Gastrocnemius medialis (tissue), 4 donors: ENCODE measurements around the gene CCDC170. TPM values are rescaled to one million over a fixed set of nuclear protein-coding genes. Genes with fewer than 3 reads are reported as not detected.
"Not testable (repeated sequence)": the region's sequence is repeated elsewhere in the genome, so short reads cannot be mapped to it uniquely, and the experiment has no call there.

ENCODE experiments used
- ATAC-seq, 2 donors: fragments of 150-250 bp; one replicate each; pipeline ENCODE4 v1.9.1; 2016
- DNase-seq, 2 donors: peaks; one replicate each; pipeline ENCODE4 v3.0.0-alpha.2; 2019
- H3K27ac ChIP-seq, 4 donors: fragments of 200-600 bp; sonication (generic); 1 replicate in 1 of 4; 2 replicates in 3 of 4; pipeline ENCODE4 v1.5.1; 2016 to 2018; ENCODE audit warnings: mild to moderate bottlenecking in 2 of 4, moderate library complexity in 1 of 4
- H3K27me3 ChIP-seq, 3 donors: fragments of 200-600 bp; sonication (generic) in 2 of 3; 1 replicate in 1 of 3; 2 replicates in 2 of 3; pipeline versions ENCODE4 v1.5.1 to v1.6.0; 2016 to 2019; ENCODE audit warnings: mild to moderate bottlenecking in 1 of 3, moderate library complexity in 1 of 3
- H3K36me3 ChIP-seq, 2 donors: fragments of 200-600 bp; sonication (generic) in 1 of 2; one replicate each; pipeline ENCODE4 v1.5.1; 2017 to 2018
- H3K4me1 ChIP-seq, 2 donors: fragments of 200-600 bp; sonication (generic) in 1 of 2; one replicate each; pipeline ENCODE4 v1.5.1; 2016 to 2017; ENCODE audit warnings: mild to moderate bottlenecking in 2 of 2
- H3K4me3 ChIP-seq, 4 donors: fragments of 200-600 bp; sonication (generic) in 3 of 4; 1 replicate in 1 of 4; 2 replicates in 3 of 4; pipeline ENCODE4 v1.5.1; 2016 to 2019; ENCODE audit warnings: mild to moderate bottlenecking in 2 of 4
- H3K9me3 ChIP-seq, 3 donors: fragments of 200-600 bp; sonication (generic) in 2 of 3; 1 replicate in 1 of 3; 2 replicates in 2 of 3; pipeline ENCODE4 v1.5.1; 2016 to 2019
- CTCF ChIP-seq, 5 experiments: fragments of 450-650 bp in 3 of 5; fragments of 200-600 bp in 2 of 5; sonication (generic) in 2 of 5; IDR thresholded peaks in 4 of 5; conservative IDR thresholded peaks in 1 of 5; 1 replicate in 4 of 5; 2 replicates in 1 of 5; pipeline ENCODE4 v1.5.1; 2016 to 2019; ENCODE audit warnings: antibody characterized with exemption in 5 of 5, mild to moderate bottlenecking in 3 of 5, moderate library complexity in 3 of 5
- POLR2A ChIP-seq, 2 donors: fragments of 450-650 bp; IDR thresholded peaks; one replicate each; pipeline ENCODE4 v1.6.1; 2017; ENCODE audit warnings: antibody characterized with exemption in 2 of 2, mild to moderate bottlenecking in 2 of 2, moderate library complexity in 2 of 2
- in situ Hi-C, 4 donors: fragments of 200-750 bp; cut with MboI; loops; one replicate each; pipeline versions ENCODE4 v1.15.0 to v1.8.0; 2017; ENCODE audit warnings: low sequenced_read_pairs in 4 of 4
- intact Hi-C: fragments of 100-400 bp; cut with DNase I; formaldehyde crosslinking; loops from one replicate; pipeline ENCODE4 v1.15.1; 2023; ENCODE audit warnings: low total_unique reads
- total RNA-seq, 4 donors: library from RNA; depleted of rRNA; stranded (reverse); fragments of >200 nt; gene quantifications; one replicate each; pipeline versions ENCODE4 v1.1.0 to v1.2.3, GENCODE V29; 2016

The CCDC170 gene
- total RNA-seq, 4 donors from 2014 or later = 0.04 to 0.05 TPM; not detected in 2

- in situ Hi-C loops = loop anchor here in 2 of 4 donors (5.0 kb wide), 1 partner anchor 59 kb away; the partner anchor contains the start of gene ZBTB2 (in 2 of the 2)
- peak overlapping the region; percentile 86 to 97 (median 94) for H3K27ac ChIP-seq
- peak overlapping the region; percentile 79 to 94 (median 85) for H3K4me3 ChIP-seq
- no peak for ATAC-seq
- intact Hi-C loops = no loop called here
- H3K9me3 ChIP-seq = no peaks in the 10 kb centered on the region
- H3K4me1 ChIP-seq = peaks cover 22 to 30% of the 10 kb centered on the region in 2 donors
- no peak for TF ChIP-seq CTCF (IDR thresholded peaks at IDR 0.05 in 4 of 5, conservative IDR thresholded peaks at IDR 0.05 in 1 of 5)
- TF ChIP-seq POLR2A (IDR thresholded peaks at IDR 0.05) = no peak
- DNase-seq = no peak
- H3K36me3 ChIP-seq = no peaks in the 10 kb centered on the region
- no peaks in the 10 kb centered on the region for H3K27me3 ChIP-seq
Measured at GRCh38 chr6:151451417-151451949, 42.3 kb upstream of the CCDC170 start.

- ATAC-seq = peak; percentile 97 to 99
- in situ Hi-C loops = loop anchor here in 2 of 4 donors (5.0 kb wide), 1 partner anchor 60 kb away; the partner anchor contains the start of gene ZBTB2 (in 2 of the 2)
- intact Hi-C loops = loop anchor here (1.0 kb wide), 1 partner anchor 62 kb away; no protein-coding TSS in a partner anchor
Measured at GRCh38 chr6:151451950-151452749, 41.7 kb upstream of the CCDC170 start, which contains the start of gene RMND1. Gene RMND1 (minus strand): TSS chr6:151452126. CDS start chr6:151445811, 6,315 bp downstream.

GRCh38 chr6:151452750-151453427 is 40.9 kb upstream of the CCDC170 start:
- in situ Hi-C loops = loop anchor here in 2 of 4 donors (5.0 kb wide), 1 partner anchor 61 kb away; the partner anchor contains the start of gene ZBTB2 (in 2 of the 2)
- DNase-seq (no peak), ATAC-seq (no peak)
- Histone ChIP-seq H3K27ac (peak overlapping the region; percentile 86 to 97 (median 94)), H3K4me3 (peak overlapping the region; percentile 82 to 94 (median 88)), H3K36me3 (no peaks in the 10 kb centered on the region), H3K4me1 (peaks cover 22 to 29% of the 10 kb centered on the region in 2 donors), H3K9me3 (no peaks in the 10 kb centered on the region), H3K27me3 (no peaks in the 10 kb centered on the region)
- TF ChIP-seq POLR2A (IDR thresholded peaks at IDR 0.05) (no peak), CTCF (IDR thresholded peaks at IDR 0.05 in 4 of 5, conservative IDR thresholded peaks at IDR 0.05 in 1 of 5) (no peak)
- intact Hi-C loops = loop anchor here (1.0 kb wide), 1 partner anchor 63 kb away; no protein-coding TSS in a partner anchor

More at GRCh38 chr6:151451950-151452749, 41.7 kb upstream of the CCDC170 start, which contains the start of gene RMND1:
- peak within 1 kb of the TSS; percentile 82 to 94 (median 88) for H3K4me3 ChIP-seq
- DNase-seq = peak; percentile 99 to 100
- peak within 1 kb of the TSS; percentile 86 to 97 (median 94) for H3K27ac ChIP-seq
- H3K27me3 ChIP-seq = no peaks in the 10 kb centered on the region
- no peaks in the 10 kb centered on the region for H3K9me3 ChIP-seq
- TF ChIP-seq POLR2A (IDR thresholded peaks at IDR 0.05) (peak; percentile 32 to 56), CTCF (IDR thresholded peaks at IDR 0.05 in 4 of 5, conservative IDR thresholded peaks at IDR 0.05 in 1 of 5) (no peak)
- H3K36me3 ChIP-seq = no peaks in the 10 kb centered on the region
- peaks cover 22 to 29% of the 10 kb centered on the region in 2 donors for H3K4me1 ChIP-seq

- peaks cover 0 to 24% of the 10 kb centered on the region in 2 donors for H3K36me3 ChIP-seq
- ATAC-seq = not testable (repeated sequence)
Measured at GRCh38 chr6:151455751-151456398, 37.9 kb upstream of the CCDC170 start.

More at GRCh38 chr6:151455751-151456398, 37.9 kb upstream of the CCDC170 start:
- in situ Hi-C loops, H3K4me3 ChIP-seq, H3K27me3 ChIP-seq, DNase-seq, H3K9me3 ChIP-seq, intact Hi-C loops, H3K27ac ChIP-seq: not testable (repeated sequence)
- H3K4me1 ChIP-seq = peaks cover 22 to 29% of the 10 kb centered on the region in 2 donors
